Esophagus squamous epithelium (tissue), 4 donors: ENCODE measurements around the gene MAFF.

Experiments used
- POLR2A ChIP-seq, 4 donors: fragments of 450-650 bp; IDR thresholded peaks; one replicate each; pipeline ENCODE4 v1.6.1; 2017; ENCODE audit warnings: antibody characterized with exemption in 4 of 4, mild to moderate bottlenecking in 4 of 4, moderate library complexity in 3 of 4
- TF ChIP-seq, protein P1 (sequence below), 6 experiments: fragments of 450-650 bp in 4 of 6; fragments of 200-600 bp in 2 of 6; sonication (generic) in 2 of 6; IDR thresholded peaks; one replicate each; pipeline ENCODE4 v1.5.1; 2016 to 2019; ENCODE audit warnings: antibody characterized with exemption in 6 of 6, mild to moderate bottlenecking in 4 of 6, moderate library complexity in 4 of 6

- TF ChIP-seq, protein P1, sequence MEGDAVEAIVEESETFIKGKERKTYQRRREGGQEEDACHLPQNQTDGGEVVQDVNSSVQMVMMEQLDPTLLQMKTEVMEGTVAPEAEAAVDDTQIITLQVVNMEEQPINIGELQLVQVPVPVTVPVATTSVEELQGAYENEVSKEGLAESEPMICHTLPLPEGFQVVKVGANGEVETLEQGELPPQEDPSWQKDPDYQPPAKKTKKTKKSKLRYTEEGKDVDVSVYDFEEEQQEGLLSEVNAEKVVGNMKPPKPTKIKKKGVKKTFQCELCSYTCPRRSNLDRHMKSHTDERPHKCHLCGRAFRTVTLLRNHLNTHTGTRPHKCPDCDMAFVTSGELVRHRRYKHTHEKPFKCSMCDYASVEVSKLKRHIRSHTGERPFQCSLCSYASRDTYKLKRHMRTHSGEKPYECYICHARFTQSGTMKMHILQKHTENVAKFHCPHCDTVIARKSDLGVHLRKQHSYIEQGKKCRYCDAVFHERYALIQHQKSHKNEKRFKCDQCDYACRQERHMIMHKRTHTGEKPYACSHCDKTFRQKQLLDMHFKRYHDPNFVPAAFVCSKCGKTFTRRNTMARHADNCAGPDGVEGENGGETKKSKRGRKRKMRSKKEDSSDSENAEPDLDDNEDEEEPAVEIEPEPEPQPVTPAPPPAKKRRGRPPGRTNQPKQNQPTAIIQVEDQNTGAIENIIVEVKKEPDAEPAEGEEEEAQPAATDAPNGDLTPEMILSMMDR (IDR thresholded peaks at IDR 0.05) = no peak
- no peak for TF ChIP-seq POLR2A (IDR thresholded peaks at IDR 0.05)
Observed at GRCh38 chr22:38228326-38228872, 26.6 kb downstream of the MAFF start.
